NCI-H345 treated with DMSO at 0.1 percent for 48 hours (cell line): ENCODE measurements around the gene DENND5B.
"Not testable (repeated sequence)": the region's sequence is repeated elsewhere in the genome, so short reads cannot be mapped to it uniquely, and the experiment has no call there.

Experiments
- DNase-seq: peaks from one replicate; lab custom pipeline; 2025; ENCODE audit not compliant: unreplicated experiment; lab: John Stamatoyannopoulos, UW

DENND5B gene

DNA sequence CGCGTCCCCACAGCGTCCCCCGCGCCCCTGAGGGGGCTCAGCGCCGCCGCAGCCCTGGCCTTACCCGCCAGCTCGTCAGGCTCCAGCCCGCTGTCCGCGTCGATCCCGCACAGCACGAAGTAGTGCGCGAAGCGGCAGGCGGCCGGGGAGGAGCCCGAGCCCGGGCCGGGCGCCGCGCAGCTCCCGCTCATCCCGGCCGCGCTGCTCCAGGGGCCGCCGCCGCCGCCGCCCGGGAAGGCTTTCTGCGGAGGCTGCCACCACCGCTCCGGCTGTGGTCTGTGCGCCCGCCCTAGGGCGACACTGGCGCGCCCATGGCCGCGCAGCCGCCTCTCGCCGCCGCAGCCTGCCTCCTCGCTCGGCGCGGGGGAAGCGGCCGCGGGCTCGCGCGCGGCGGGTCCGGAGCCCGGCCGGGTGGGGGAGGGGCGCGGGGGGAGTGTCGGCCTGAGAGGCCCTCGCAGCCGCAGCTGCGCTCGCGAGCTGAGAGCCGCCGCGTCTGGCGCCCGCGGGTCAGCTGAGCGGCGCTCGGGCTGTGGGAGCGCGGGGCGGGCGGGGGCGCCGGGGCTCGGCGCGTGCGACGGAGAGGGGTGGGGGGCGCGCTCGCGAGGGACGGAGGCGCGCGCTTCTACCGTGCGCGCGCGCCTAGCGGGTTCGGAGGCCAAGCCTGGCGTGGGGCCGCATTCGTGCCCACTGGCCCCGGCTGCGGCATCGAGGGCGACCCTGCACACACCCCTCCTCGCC is at the start of gene DENND5B:
DENND5B (minus strand) TSS at position 495 of the 738 bp plus-strand sequence; CDS start at position 191, 304 bp downstream.
- DNase-seq = peak; percentile 35

DNA sequence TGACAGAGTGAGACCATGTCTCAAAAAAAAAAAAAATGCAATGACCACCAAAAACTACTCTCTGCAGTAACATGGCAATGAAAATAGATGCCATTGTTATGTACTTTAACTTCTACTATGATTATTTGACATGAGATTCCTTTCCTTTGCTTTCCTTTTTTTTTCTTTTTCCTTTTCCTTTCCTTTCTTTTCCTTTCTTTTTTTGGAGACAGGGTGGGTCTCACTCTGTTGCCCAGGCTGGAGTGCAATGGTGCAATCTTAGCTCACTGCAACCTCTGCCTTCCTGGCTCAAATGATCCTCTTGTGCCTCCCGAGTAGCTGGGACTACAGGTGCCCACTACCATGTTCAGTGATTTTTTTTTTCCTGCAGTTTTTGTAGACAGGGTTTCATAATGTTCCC is 43.7 kb upstream of the DENND5B start:
- no peak for DNase-seq

- DNase-seq = no peak
Measured at GRCh38 chr12:31633464-31633863, 42.5 kb upstream of the DENND5B start.

GRCh38 chr12:31631809-31632208 is 40.9 kb upstream of the DENND5B start:
- DNase-seq = no peak

GRCh38 chr12:31631023-31631724 is 40.2 kb upstream of the DENND5B start:
- DNase-seq = no peak

GRCh38 chr12:31629756-31630732 is 39.1 kb upstream of the DENND5B start:
- no peak for DNase-seq

- no peak for DNase-seq
Measured at GRCh38 chr12:31627456-31628054, 36.6 kb upstream of the DENND5B start.

GRCh38 chr12:31626270-31626995 is 35.5 kb upstream of the DENND5B start:
- no peak for DNase-seq

DNA sequence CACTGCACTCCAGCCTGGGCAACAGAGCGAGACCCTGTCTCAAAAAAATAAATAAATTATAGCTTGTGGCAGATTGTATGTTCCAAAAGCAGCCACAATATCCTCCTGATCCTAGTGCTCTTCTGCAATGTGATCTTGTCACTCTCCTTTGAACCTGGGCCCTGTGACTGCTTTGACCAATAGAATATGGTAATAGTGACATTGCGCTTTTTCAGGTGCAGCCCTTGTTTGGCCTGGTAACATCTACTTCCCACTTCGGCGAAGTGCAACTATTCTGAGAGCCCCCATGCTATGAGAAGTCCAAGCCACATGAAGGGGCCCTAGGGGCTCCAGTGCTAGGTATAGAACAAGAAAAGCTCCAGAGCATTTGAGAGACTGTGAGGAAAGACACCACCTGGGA is 31.1 kb upstream of the DENND5B start:
- DNase-seq = no peak

- DNase-seq = no peak
Measured at GRCh38 chr12:31620311-31620710, 29.4 kb upstream of the DENND5B start.

DNA sequence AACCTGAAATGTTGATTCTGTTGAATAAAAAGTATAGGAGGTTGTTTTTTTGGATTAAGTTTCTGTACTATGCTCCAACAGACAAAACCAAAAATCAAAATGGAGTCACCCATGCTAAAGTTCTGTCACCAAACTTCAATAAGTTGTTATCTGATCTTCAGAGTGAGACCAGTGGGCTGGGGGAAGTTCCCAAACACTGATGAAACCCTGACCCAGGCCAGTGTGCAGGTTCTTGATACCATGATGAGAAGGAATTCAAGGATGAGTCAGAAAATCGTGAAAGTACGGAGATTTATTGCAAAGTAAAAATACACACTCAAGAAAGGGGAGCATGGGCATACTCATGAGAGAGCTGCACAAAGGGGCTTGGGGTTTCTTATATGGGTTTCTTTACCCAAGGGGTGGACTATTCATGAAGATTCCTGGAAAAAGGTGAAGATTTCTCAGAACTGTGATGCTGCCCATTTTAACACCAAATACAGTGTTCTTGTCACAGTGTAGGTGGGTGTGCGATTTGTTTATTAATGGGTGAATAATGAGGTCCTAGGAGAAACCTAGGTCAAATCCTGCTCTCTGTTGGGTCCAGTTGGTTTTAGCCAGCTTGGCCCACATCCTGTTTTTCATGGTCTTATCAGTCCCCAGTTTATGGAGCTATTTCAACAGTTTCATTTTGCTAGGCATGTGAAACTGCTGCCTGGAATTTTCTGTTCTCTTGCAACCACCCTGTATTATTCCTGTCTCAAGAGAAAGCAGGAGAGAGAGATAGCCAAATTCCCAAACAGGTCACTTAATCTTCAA is 27.5 kb upstream of the DENND5B start:
- no peak for DNase-seq

GRCh38 chr12:31612819-31613218 is 21.9 kb upstream of the DENND5B start:
- no peak for DNase-seq

- DNase-seq = not testable (repeated sequence)
Measured at GRCh38 chr12:31608299-31608698, 17.4 kb upstream of the DENND5B start.

GRCh38 chr12:31605531-31605930 is 14.6 kb upstream of the DENND5B start:
- DNase-seq = no peak

DNA sequence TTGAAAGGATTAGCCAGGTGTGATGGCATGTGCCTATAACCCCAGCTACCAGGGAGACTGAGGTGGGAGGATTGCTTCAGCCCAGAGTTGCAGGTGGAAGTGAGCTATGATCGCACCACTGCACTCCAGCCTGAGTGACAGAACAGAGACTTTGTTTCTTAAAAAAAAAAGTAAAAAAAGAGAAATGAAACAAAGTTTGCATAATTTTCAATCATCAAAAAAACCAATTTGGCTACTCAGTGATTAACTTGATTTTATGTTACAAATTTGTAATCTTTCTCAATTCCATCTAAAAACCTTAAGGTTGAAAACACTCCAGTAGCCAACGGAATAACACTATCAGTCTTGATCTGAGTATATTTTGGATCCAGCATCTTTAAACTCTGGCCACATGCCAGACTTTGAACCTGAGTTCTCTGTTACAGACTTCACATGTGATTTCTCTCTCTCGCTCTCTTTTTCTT is 12.6 kb upstream of the DENND5B start:
- no peak for DNase-seq

- no peak for DNase-seq
Measured at GRCh38 chr12:31600750-31601149, 9.8 kb upstream of the DENND5B start.

GRCh38 chr12:31600252-31600651 is 9.3 kb upstream of the DENND5B start:
- DNase-seq = no peak

- no peak for DNase-seq
Measured at GRCh38 chr12:31599053-31599452, 8.1 kb upstream of the DENND5B start.

- no peak for DNase-seq
Measured at GRCh38 chr12:31597066-31597465, 6.1 kb upstream of the DENND5B start.
